Femur (tissue), 1 donor: ENCODE data around the gene LMBR1.
A peak's percentile ranks its signal among the peaks of the same experiment; 100 is the strongest.
"Not testable (repeated sequence)": the region's sequence is repeated elsewhere in the genome, so short reads cannot be mapped to it uniquely, and the experiment has no call there.

Source experiments
- DNase-seq: peaks from one replicate; pipeline ENCODE4 v3.0.0-alpha.2; 2017

Gene LMBR1

DNA sequence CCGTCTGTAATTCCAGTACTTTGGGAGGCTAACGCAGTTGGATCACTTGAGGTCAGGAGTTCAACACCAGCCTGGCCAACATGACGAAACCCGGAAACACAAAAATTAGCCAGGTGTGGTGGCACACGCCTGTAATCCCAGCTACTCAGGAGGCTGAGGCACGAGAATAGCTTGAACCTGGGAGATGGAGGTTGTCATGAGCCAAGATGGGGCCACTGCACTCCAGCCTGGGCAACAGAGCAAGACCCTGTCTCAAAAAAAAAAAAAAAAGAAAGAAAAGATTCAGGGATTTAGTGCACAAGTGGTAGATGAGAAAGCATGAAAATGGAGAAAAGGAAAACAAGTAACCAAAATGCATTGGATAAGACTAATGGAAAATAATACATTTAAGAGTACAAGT lies 49.4 kb downstream of the LMBR1 start:
- DNase-seq = not testable (repeated sequence)

DNA sequence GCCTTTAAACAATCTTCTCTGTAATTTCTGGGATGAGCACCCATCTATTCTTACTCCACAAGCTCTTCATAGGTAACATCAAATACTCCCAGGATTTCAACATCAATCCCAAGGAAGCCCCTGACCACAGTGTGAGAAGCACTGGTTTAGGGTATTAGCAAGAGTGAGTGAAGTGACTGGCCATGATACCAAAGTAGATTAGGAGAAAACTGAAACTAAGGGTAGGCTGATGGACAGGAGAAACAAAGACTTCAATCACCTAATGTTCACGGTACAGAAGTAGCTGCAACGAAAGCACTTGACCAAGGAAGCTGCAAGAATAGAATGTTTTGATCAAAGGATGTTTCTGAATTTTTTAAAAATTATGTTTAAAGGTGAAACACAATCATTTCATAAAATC lies 49.8 kb downstream of the LMBR1 start:
- no peak for DNase-seq

DNA sequence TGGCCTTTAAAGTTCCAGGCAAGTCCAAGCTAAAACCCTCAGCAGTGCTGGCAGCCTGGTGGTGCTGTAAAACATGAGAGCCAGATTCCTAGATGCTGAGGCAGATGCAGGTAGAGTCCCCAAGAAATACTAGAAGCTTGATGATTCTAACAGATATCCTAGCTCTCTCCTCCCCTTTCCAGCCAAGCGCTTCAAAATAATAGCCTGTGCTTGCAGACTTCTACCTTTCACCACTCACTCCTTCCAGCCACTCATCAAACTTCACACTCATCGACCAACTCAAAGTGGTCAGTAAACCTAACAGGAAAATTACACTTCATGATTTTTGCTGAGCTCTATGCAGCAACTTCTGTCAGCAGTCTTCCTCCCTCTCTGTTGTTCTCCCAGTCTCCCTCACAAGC lies 50.2 kb downstream of the LMBR1 start:
- DNase-seq = peak; percentile 28

DNA sequence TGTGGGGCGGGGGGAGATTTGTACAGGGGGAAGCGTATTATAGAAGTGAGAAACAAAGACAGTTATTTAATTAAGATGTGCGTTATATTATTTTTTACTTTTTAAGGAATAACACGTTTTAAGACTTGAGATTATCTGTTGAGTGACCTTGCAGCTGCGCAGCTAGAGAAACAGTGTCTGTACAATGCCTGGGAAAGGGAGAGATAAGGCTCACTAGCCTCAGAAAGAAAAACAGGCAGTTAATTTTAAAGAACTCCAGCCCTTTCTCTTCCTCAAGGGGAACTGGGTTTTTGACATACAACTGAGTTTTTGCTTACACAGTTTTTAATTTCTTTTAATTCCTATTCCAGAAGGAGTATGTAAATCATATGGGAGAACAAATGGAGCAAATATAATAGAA lies 50.7 kb downstream of the LMBR1 start:
- DNase-seq = no peak

DNA sequence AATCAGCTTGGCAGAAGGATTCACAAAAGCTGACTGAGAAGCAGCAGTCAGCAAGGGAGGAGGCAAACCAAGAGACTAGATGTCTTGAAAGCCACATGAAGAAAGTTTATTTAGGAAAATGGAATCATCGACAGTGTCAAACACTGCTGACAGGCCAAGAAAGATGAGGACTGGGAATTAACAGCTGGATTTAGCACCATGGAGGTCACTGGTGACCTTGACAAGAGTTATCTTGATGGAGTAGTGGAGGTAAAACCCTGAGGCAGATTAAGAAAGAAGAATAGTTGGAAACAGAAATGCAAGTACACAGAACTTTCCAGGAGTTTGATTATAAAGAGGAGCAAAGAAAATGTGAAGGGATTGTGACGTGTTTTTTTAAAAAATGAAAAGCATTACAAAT lies 51.5 kb downstream of the LMBR1 start:
- DNase-seq = no peak

DNA sequence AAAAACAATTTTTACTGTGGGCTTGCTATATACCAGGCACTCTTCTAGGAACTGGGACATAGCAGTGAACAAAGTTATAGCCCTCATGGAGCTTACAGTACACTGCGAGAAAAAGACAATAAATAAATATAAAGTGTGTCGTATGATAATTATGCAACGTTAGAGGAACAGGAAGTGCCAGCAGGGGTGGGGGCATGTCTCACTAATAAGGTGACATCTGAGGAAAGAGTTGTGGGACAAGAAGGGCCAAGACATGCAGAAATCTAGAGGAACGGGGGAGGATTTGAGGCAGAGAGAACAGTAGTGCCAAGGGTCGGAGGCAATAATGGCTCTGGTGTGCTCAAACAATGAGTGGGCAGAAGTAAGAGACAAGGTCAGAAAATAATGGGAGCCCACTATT lies 52.8 kb downstream of the LMBR1 start:
- no peak for DNase-seq

DNA sequence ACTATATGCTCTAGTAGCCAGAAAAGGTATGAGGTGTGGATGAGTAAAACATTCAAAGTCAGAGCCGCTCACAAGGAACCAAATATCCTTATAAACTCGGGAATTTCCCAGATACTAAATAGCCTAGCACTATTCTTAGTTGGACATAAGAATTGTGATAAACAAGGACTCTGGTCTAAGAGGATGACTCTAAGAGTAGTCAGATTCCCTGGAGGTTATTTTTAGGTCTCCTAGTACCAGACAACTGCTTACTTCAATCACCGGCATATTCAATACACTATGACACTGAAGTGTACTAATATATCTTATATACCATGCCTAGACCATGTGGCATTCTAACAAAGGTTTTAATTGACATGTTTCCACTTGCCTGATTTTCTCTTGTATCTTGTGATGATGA lies 56.5 kb downstream of the LMBR1 start:
- no peak for DNase-seq

DNA sequence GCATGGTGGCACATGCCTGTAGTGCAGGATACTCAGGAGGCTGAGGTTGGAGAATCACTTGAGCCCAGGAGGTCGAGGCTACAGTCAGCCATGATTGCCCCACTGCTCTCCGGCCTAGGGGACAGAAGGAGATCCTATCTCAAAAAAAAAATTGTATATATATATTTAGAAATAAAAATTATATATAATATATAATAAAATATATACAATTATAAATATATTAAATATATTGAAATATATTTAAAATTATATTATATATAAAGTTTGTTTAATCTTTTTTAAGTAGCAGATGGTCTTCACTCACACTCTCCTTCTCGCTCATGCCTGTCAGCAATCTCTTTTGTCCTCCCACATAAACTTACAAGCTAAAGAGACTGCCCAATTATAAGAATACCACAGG lies 58.5 kb downstream of the LMBR1 start:
- DNase-seq = no peak

DNA sequence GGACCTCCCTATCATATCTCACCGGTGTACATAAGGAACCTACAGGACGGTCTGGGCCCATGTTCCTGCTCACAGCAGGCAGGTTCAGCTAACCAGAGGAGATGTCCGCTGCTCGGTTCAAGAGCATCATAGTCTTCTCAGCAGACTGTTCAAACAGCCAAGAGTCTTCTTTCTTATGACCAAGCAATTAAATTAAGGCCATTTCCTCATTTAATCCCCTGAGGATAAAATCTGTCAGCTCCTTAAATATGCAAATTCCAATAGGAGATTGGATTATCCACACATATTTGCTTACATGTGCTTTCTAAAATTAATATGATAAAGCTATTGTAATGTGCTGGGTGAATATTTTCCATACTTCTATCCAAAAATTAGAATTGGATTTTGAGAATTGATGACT lies 59.7 kb downstream of the LMBR1 start:
- DNase-seq = no peak

DNA sequence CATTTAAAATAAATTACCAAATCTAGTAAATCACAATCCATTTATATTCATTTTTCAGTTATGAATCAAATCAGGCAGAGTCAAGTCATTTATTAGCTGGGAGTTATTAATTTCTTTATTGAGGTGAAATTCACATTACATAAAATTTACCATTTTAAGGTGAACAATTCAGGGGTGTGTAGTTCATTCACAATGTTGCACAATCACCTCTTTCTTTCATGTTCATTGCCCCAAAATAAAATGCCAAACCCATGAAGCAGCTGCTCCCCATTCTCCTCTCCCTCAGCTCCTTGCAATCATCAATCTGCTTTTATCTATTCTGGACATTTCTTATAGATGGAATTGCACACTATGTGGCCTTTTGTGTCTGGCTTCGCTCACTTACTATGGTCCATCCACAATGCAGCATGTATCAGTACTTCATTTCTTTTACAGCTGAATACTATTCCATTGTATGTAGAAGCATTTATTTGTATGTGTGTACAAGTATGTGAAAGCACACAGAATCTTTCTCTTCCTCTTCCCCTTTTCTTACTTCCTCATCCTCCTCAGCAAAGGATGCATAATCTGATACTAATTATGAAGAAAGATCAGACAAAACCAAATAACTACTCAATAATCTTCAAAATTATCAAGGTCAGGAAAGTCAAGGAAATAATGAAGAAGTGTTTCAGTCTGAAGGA lies 60.6 kb downstream of the LMBR1 start:
- no peak for DNase-seq

DNA sequence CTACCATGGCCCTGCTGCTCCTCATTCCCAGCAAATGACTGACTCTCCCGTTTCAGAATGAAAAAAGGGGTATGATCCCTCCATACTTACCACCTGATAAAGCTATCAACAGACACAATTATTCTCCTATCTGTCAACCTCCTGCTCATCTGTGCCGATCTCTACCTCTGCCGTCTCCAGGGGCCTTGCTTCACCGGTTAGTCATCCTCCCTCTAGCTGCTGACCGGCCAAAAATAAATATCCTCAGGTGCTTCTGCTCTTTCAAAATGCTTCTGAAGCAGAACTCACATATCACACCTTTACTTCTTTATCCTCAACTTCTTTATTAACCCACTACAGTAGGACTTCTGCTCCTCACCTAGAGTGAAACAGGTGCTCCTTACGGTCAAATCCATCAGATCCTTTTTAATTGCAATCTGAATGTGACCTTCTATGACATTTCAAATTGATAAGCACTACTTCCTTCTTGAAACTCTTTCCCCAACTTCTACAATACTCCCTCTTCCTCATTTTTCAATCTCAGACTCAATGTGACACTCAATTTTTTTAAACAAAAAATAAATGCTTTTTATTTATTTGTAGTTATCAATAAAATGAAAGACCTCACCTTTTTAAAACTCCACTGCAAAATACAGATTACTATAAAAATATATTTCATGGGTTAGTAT lies 63.2 kb downstream of the LMBR1 start:
- no peak for DNase-seq

DNA sequence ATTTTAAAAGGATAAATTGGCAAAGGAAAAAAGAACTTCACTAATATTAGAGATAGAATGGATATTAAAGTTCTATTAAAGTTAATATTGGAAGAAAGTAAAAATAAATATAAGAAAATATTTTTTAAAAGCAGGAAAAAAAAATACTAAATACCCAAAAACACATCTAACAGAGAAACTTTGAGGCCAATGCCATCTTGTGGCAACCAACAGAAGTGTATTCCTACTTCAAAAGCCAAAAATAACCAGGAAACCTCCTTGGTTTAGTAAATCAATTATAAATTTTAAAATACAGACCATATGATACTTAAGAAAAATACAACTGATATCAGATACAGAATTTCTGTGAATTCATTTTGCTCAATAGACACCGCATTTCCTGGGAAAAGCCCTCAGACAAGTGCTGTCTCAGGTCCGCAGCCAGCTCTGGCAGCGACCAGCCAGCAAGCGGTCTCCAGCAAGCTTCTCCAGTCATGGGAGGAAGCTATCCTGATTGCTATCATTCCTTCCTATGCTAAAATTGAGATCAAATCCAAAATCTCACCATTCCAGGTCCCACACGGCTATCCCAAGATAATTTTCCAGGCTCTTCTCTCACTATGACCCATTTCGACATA lies 65.3 kb downstream of the LMBR1 start:
- no peak for DNase-seq

DNA sequence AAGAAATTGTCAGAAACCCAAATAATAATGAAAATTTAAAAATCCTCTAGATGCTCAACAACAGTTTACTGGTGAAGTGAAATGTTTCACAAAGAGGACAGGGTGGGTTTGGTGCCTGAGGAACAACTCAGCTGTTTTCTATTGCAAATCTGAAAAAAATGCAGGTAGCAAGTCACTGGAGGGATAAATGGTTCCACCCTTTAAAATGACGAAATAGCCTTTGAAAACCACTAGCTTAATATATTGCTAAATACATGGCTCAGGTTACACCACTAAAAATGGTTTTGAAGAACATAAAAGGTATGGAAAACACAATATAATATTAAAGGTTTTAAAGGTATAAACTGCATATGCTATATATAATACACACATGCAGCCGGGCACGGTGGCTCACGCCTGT lies 69.5 kb downstream of the LMBR1 start:
- DNase-seq = no peak

DNA sequence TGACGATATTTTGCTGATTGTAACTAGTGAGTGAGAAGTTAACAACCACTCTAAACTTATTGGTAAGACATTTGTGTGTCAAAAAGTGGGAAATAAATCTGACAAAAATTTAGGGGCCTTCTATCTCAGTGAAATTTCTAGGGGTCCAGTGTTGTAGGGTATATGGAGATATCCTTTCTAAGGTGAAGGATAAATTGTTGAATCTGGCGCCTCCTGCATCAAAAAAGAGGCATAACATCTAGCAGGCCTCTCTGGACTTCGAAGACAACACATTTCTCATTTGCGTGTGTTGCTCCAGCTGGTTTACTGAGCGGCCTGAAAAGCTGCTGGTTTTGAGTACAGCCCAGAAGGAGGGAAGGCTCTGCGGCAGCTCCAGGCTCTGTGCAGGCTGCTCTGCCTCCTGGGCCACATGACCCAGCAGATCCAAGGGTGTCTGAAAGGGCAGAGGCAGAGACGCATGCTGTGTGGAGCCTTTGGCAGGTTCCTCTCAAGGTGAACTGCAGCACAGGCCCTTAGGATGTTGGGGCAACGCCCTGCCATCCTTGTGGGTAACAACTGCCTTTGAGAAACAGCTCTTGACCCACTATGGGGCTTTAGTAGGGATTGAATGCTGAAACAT lies 72.4 kb downstream of the LMBR1 start:
- no peak for DNase-seq

DNA sequence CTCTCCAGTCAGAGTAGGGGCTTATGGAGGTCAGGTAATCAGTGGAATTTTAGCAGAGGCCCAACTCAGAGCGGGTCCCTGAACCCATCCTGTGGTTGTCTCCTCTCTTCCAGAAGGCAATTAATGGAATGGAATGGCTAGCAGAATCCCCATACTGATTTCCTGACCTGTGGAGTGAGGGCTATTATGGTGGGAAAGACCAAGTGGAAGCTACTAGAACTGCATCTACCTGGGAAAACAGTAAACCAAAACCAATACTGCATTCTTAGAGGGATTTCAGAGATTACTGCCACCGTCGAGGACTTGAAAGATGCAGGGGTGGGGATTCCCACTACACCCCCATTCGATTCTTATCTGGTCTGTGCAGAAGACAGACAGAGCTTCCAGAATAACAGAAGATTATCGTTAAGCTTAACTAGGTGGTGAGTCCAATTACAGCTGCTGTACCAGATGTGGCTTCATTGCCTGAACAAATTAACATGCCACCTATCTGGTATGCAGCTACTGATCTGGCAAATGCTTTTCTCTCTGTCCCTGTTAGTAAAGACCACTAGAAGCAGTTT lies 73.2 kb downstream of the LMBR1 start:
- DNase-seq = no peak

DNA sequence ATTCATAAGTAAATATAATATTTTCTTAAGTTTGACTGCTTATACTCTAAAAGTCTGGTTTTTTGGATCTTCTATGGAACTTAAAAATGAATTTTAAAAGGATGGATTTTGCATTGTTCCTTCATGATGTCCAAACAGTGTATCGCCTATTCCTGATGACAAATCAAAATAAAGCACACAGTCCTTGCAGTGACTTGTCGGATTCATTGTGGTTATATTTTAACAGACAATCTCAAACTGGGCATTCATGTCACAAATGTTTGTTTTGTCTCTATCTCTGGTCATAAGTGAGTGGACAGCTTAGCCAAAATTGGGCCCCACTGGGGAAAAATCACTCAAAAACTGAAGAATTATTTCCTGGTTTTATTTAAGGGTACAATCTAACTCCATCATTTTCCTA lies 74.8 kb downstream of the LMBR1 start:
- no peak for DNase-seq

DNA sequence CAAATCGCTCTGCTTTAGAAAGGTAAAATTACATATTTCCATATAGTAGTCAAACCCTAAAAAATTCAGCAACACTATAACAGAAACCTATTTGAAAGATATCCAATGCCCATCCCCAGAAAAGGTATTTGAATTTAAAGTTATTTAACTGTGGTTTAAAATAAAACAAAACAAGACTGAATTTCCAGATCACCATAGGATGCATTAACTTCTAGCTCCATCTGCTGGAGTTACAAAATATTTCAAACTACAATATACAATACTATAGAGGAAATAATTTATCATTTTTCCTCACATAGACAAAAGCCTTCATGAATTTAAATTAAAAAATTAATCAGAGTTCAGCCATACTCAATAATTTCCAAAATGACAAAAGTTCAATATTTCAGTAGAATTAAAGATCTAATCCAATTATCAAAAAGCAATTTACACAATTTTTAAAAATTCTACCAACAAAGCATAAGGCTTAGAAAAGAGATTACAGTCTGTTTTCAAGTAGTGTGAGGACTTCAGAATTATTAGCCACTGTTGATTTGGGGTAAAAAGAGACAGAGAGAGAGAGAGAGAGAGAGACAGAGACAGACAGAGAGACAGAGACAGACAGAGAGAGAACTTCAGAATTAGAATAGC lies 75.9 kb downstream of the LMBR1 start:
- no peak for DNase-seq

DNA sequence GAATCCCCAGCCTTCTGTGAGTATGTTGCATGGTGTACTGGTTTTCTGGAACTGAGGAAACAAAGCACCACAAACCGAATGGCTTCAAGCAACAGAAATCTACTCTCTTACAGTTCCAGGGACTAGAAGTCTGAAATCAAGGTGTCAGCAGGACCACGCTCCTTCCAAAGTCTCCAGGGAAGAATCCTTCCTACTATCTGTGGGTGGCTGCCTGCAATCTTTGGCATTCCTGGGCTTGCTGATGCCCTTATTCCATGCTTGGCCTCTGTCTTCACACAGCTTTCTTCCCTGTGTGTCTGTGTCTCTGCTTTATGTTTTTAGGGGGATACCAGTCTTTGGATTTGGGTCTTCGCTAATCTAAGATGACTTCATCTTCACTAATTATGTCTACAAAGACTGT lies 81.3 kb downstream of the LMBR1 start:
- DNase-seq = no peak

DNA sequence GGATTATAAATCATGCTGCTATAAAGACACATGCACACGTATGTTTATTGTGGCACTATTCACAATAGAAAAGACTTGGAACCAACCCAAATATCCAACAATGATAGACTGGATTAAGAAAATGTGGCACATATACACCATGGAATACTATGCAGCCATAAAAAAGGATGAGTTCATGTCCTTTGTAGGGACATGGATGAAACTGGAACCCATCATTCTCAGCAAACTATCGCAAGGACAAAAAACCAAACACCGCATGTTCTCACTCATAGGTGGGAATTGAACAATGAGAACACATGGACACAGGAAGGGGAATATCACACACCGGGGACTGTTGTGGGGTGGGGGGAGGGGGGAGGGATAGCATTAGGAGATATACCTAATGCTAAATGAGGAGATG lies 89.3 kb downstream of the LMBR1 start:
- DNase-seq = not testable (repeated sequence)

DNA sequence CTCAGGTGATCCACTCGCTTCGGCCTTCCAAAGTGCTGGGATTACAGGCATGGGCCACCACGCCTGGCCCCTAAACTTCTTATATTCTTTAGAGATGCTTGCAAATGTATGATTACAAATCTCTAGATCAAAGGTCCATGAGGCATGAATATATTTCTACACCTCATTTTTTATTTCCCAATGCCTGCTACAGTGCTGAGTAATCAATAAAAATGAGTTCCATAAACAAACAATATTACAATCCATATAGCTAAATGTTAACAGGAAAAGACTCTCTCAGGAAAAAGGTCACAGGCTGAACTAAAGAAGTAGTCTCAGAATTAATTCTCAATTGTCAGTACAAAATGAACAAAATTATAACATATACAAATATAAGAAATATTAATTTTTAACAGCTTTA lies 90.8 kb downstream of the LMBR1 start:
- no peak for DNase-seq

DNA sequence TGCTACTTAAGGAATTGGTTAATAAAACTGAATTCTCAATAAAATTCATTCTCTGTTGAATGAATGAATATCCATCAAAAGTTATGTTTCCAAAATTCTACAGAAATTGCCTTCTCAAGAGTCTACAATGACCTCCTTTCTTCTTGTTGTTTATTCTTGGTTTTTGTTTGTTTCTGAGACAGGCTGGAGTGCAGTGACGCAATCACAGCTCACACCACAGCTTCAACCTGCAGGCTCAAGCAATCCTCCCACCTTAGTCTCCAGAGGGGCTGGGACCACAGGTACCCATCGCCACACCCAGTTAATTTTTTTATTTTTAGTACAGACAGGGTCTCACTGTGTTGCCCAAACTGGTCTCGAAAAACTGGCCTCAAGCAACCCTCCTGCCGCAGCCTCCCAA lies 97.6 kb downstream of the LMBR1 start:
- no peak for DNase-seq

DNA sequence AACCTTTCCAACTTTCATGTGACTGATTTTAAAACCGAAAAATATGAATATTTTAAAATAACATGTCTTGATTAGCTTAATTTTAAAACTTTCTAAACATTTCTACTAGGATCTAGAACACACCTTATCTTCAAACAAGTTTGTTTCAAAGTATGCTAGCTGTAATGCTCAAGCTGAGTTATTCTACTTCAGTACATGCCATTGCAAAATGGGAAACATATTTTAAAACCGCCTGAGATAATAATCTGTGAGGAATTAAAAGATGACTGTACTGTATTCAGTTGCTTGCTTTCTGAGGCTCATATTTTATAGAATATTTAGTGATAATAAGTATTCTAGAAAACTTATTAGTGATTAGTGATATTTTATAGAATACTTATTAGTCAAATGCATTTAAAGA lies 99.6 kb downstream of the LMBR1 start:
- no peak for DNase-seq

DNA sequence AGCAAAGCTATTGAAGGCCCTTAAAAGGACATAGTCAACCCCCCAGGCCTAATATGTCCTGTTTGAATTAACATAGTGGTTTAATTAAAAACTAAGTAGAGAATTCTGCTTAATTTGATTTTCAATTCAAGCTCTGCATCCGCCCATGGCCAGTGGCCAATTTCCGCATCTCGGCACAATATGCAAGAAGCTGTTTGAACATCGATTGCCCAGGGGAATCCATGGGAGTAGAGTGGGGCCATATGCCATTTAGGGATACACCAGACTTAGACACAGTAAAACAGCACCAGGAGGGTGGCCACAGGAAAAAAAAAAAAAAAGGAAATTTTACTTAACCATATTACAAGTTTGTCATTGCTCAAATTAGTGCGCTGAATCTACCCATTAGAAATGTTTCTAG lies 100.4 kb downstream of the LMBR1 start:
- no peak for DNase-seq
